Measurements from ENCODE around the gene SSU72. TPM values are rescaled to one million over a fixed set of nuclear protein-coding genes. Genes with fewer than 3 reads are reported as not detected.

SSU72 gene
- total and polyA plus RNA-seq, 5 donors = 112 to 130 (median 113) TPM

DNA sequence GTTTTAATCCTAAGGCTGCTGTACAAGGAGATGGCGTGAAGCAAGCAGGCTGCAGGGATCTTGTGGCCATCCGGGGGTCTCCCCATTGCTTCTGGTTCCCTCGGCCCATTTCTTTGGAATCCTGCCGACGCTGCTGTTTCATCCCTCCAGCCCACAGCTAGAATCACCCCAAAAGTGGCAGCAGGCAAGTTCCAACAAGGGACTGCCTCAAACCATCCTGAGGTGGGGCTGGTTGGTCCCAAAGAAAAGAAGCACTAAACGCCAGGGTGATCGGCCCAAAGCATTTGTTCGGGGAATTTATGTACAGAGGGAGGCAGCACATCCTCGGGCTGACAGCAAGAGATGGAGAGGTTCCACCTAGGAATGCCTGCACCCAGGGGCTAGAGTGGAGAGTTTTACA, 36.1 kb upstream of the SSU72 start:
- Histone ChIP-seq H3K4me1 (ENCODE audit: control insufficient read depth, insufficient read depth, low read length) (peaks cover 3% of the 10 kb centered on the region), H3K27ac (ENCODE audit: low read length) (no peak overlapping the region), H3K4me3 (ENCODE audit: low read length) (no peak overlapping the region), H3K27me3 (ENCODE audit: control insufficient read depth, insufficient read depth) (no peaks in the 10 kb centered on the region), H3K9me3 (ENCODE audit: control insufficient read depth, low read length) (no peaks in the 10 kb centered on the region)
- ATAC-seq (no peak), DNase-seq (peak in 1 of 3 donors; percentile 26)
- intact Hi-C loops (cut with DNase I) = no loop called here
- 65% methylated on average over 9 of the region's 9 CpGs for WGBS

DNA sequence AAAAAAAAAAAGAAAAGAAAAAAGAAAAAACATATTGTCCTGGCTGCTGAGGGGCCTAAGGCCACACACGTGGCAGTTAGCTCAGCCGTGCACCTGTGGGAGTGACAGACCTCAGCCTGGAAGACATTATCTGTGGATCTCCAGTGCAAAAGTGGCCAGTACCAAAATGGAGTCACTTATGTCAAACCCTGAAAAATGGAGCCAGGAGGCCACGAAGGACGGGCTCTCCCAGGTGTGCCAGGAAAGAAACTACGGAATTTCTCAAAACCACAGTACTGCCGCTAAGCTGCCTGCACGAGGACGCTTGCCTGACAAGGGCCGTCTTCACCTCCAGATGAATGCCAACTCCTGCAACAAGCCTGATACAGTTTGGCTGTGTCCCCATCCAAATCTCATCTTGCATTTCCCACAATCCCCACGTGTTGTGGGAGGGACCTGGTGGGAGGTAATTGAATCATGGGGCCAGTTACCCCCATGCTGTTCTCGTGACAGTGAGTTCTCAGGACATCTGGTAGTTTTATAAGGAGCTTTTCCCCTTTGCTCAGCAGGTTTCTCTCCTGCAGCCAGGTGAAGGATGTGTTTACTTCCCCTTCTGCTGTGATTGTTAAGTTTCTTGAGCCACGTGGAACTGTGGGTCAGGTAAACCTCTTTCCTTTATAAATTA, 35.3 kb upstream of the SSU72 start:
- Histone ChIP-seq H3K27ac (ENCODE audit: low read length) (no peak overlapping the region), H3K27me3 (ENCODE audit: control insufficient read depth, insufficient read depth) (no peaks in the 10 kb centered on the region), H3K4me3 (ENCODE audit: low read length) (no peak overlapping the region), H3K4me1 (ENCODE audit: control insufficient read depth, insufficient read depth, low read length) (peaks cover 3% of the 10 kb centered on the region), H3K9me3 (ENCODE audit: control insufficient read depth, low read length) (no peaks in the 10 kb centered on the region)
- WGBS = 71% methylated on average over 12 of the region's 12 CpGs
- no peak for ATAC-seq
- intact Hi-C loops (cut with DNase I) = no loop called here
- DNase-seq = peak in 1 of 3 donors; percentile 4

DNA sequence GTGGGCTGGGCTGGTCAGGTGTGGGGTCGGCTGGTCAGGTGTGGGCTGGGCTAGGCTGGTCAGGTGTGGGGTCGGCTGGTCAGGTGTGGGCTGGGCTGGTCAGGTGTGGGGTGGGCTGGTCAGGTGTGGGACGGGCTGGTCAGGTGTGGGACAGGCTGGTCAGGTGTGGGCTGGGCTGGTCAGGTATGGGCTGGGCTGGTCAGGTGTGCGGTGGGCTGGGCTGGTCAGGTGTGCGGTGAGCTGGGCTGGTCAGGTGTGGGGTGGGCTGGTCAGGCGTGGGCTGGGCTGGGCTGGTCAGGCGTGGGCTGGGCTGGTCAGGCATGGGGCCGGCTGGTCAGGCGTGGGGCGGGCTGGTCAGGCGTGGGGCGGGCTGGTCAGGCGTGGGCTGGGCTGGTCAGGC, 31.6 kb upstream of the SSU72 start:
- WGBS = 77% methylated on average over 13 of the region's 13 CpGs
- ATAC-seq (no peak), DNase-seq (no peak)
- intact Hi-C loops (cut with DNase I) = no loop called here
- H3K4me1 ChIP-seq (ENCODE audit: control insufficient read depth, insufficient read depth, low read length) = no peaks in the 10 kb centered on the region
- no peak overlapping the region for H3K27ac ChIP-seq (ENCODE audit: low read length)
- no peaks in the 10 kb centered on the region for H3K9me3 ChIP-seq (ENCODE audit: control insufficient read depth, low read length)
- no peaks in the 10 kb centered on the region for H3K27me3 ChIP-seq (ENCODE audit: control insufficient read depth, insufficient read depth)
- H3K4me3 ChIP-seq (ENCODE audit: low read length) = no peak overlapping the region

DNA sequence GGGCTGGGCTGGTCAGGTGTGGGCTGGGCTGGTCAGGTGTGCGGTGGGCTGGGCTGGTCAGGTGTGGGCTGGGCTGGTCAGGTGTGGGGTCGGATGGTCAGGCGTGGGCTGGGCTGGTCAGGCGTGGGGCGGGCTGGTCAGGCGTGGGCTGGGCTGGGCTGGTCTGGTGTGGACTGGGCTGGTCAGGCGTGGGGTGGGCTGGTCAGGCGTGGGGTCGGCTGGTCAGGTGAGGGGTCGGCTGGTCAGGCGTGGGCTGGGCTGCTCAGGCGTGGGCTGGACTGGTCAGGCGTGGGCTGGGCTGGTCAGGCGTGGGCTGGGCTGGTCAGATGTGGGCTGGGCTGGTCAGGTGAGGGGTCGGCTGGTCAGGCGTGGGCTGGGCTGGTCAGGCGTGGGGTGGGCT, 31.1 kb upstream of the SSU72 start:
- ATAC-seq = no peak
- Histone ChIP-seq H3K27ac (ENCODE audit: low read length) (no peak overlapping the region), H3K9me3 (ENCODE audit: control insufficient read depth, low read length) (no peaks in the 10 kb centered on the region), H3K27me3 (ENCODE audit: control insufficient read depth, insufficient read depth) (no peaks in the 10 kb centered on the region), H3K4me1 (ENCODE audit: control insufficient read depth, insufficient read depth, low read length) (no peaks in the 10 kb centered on the region), H3K4me3 (ENCODE audit: low read length) (no peak overlapping the region)
- intact Hi-C loops (cut with DNase I) = no loop called here
- WGBS = 90% methylated on average over 17 of the region's 17 CpGs
- no peak for DNase-seq

DNA sequence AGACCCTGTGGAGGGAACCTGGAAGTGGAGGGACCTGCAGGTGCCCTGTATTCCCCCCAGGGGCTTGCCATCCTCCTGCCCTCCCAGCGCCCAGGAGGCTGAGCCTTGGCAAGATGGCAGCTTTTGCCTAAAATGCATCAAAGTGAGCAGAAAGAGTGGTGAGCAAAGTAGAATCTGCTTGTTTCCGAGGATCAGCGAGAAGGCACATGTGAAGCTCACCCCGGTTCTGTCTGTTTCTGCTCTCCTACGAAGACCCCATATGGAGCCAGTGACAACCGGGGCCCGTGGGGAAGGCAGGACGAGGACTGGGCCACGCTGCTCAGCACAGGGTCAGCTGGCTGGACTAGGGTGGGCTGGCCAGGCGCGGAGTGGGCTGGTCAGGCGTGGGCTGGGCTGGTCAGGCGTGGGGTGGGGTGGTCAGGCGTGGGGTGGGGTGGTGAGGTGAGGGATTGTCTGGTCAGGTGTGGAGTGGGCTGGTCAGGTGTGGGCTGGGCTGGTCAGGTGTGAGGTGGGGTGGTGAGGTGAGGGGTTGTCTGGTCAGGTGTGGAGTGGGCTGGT, 30.4 kb upstream of the SSU72 start:
- WGBS = 71% methylated on average over 14 of the region's 14 CpGs
- H3K9me3 ChIP-seq (ENCODE audit: control insufficient read depth, low read length) = no peaks in the 10 kb centered on the region
- ATAC-seq (no peak), DNase-seq (peak in 1 of 3 donors; percentile 55)
- no peak overlapping the region for H3K27ac ChIP-seq (ENCODE audit: low read length)
- H3K27me3 ChIP-seq (ENCODE audit: control insufficient read depth, insufficient read depth) = no peaks in the 10 kb centered on the region
- intact Hi-C loops (cut with DNase I) = no loop called here
- no peaks in the 10 kb centered on the region for H3K4me1 ChIP-seq (ENCODE audit: control insufficient read depth, insufficient read depth, low read length)
- H3K4me3 ChIP-seq (ENCODE audit: low read length) = no peak overlapping the region

DNA sequence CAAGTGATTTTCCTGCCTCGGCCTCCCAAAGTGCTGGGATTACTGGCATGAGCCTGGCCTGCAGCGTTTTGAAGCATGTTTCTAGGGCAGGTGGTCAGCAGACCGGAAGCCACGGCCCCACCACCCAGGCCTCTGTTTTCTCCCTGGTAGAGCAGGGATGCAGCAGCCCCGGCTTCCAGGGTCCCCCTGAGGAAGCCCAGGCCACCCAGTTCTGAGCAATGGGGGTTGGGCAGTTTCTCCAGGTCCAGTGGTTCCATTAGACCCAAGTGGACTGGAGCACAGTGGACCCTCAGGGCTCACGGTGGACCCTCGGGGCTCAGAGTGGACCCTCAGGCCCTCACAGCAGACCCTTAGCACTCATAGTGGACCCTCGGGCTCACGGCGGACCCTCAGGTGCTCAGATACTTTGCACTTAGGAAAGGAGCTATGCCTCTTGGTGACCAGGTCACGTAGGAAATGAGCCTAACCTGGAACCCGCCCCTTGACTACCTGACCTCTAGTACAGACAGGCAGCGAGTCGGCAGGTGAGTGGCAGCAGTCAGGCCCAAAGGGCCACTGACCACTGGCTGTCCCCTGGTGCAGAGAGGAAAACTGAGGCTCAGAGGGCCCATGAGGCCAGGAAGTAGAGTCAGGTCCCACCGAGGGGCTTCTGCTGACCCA, 29.8 kb upstream of the SSU72 start:
- intact Hi-C loops (cut with DNase I) = no loop called here
- Histone ChIP-seq H3K9me3 (ENCODE audit: control insufficient read depth, low read length) (no peaks in the 10 kb centered on the region), H3K4me3 (ENCODE audit: low read length) (no peak overlapping the region), H3K4me1 (ENCODE audit: control insufficient read depth, insufficient read depth, low read length) (no peaks in the 10 kb centered on the region), H3K27ac (ENCODE audit: low read length) (no peak overlapping the region), H3K27me3 (ENCODE audit: control insufficient read depth, insufficient read depth) (no peaks in the 10 kb centered on the region)
- DNase-seq (no peak), ATAC-seq (no peak)
- WGBS = 83% methylated on average over 15 of the region's 15 CpGs

DNA sequence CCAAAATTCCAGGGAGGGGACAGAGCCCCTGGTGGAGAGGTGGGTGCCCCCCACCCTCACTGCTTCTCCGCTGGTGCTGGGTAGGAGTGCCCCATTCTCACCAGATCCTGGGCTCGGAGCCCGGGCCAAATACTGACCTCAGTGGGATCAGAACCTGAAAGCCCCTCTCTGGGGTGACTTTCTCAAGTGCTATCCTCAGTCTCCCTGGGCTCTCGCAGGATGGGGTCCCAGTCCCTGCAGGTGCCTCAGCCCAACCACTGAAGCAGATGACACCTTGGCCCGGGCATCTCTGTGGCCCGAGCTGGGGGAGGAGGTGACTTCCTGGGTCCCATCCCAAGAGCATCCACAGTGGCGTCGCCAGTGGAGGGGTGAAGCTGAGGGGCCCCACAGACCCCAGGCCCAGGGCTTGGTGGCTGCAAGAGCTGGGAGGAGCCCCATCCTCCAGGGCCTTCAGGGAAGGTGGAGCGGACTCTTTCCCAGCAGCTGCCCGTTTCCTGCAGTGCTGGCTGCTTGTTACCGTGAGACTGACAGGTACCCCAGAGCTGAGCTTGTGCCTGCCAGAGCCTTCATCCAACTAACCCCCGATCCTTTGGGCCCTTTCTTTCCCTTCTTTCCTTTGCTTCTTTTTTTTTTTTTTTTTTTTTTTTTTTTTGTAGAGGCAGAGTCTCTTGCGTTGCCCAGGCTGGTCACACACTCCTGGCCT, 29.2 kb upstream of the SSU72 start:
- H3K4me1 ChIP-seq (ENCODE audit: control insufficient read depth, insufficient read depth, low read length) = no peaks in the 10 kb centered on the region
- H3K27me3 ChIP-seq (ENCODE audit: control insufficient read depth, insufficient read depth) = no peaks in the 10 kb centered on the region
- intact Hi-C loops (cut with DNase I) = no loop called here
- 71% methylated on average over 13 of the region's 13 CpGs for WGBS
- H3K9me3 ChIP-seq (ENCODE audit: control insufficient read depth, low read length) = no peaks in the 10 kb centered on the region
- DNase-seq (no peak), ATAC-seq (no peak)
- H3K27ac ChIP-seq (ENCODE audit: low read length) = no peak overlapping the region
- H3K4me3 ChIP-seq (ENCODE audit: low read length) = no peak overlapping the region

DNA sequence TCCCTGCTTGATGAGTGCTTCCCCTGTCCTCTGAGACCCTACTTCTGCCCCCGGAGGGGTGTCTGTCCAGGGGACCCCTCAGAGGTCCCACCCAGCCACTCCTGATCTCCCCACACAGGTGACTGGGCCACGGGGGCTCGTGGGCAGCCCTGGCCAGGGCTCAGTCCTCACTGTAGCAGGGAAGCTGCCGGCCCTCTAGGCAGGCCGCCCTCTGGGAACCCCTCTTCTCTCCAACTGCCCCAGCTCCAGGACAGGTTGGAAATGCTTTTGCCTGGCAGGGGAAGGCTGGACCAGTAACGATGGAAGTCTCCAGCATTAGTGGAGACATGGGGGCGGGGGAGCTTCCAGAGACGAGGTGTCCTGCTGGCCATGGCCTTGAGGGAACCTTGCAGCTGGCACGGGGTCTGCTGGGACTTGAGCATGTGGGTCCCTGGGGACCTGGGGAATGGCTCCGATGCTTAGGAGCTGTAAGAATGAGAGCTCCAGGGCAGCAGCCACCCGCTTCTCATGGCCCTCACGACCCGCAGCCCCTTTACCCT, 28.4 kb upstream of the SSU72 start:
- no peaks in the 10 kb centered on the region for H3K4me1 ChIP-seq (ENCODE audit: control insufficient read depth, insufficient read depth, low read length)
- H3K9me3 ChIP-seq (ENCODE audit: control insufficient read depth, low read length) = no peaks in the 10 kb centered on the region
- no peak overlapping the region for H3K27ac ChIP-seq (ENCODE audit: low read length)
- no peak for DNase-seq
- intact Hi-C loops (cut with DNase I) = no loop called here
- H3K27me3 ChIP-seq (ENCODE audit: control insufficient read depth, insufficient read depth) = no peaks in the 10 kb centered on the region
- 69% methylated on average over 13 of the region's 13 CpGs for whole genome bisulfite sequencing
- no peak overlapping the region for H3K4me3 ChIP-seq (ENCODE audit: low read length)
- no peak for ATAC-seq

DNA sequence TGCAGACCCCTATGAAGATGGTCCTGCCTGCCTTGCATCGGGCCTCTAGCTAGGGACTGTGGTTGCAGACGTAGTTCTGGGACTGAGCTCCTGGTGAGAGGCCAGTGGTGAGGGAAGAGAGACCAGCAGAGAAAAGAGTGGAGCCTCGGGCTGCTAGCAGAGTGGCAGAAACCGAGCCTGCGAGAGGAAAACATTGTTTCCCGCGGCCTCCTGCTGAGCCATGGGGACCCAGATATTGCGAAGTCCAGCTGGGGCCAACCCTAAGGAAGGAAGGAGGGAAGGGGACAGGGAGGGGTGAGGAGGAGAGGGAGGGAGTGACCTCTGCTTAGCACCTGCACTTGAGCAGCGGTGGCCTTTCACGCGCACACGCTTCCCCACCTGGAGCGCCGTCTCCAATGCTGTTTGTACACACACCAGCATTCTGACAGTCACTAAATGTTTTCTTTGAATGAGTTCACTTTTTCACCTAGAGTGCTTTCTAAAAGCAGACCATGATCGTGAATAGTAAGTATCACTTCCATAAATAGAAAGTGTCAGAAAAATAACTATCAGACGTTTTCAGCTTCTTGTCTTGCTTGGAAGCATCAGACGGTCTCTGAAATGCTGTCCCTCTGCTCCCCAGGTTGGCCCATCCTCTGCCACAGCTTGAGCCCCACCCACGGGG, 27.8 kb upstream of the SSU72 start:
- H3K27me3 ChIP-seq (ENCODE audit: control insufficient read depth, insufficient read depth) = no peaks in the 10 kb centered on the region
- no peaks in the 10 kb centered on the region for H3K4me1 ChIP-seq (ENCODE audit: control insufficient read depth, insufficient read depth, low read length)
- H3K27ac ChIP-seq (ENCODE audit: low read length) = no peak overlapping the region
- WGBS = 53% methylated on average over 18 of the region's 18 CpGs
- DNase-seq = no peak
- H3K4me3 ChIP-seq (ENCODE audit: low read length) = no peak overlapping the region
- no peak for ATAC-seq
- no peaks in the 10 kb centered on the region for H3K9me3 ChIP-seq (ENCODE audit: control insufficient read depth, low read length)
- intact Hi-C loops (cut with DNase I) = no loop called here

DNA sequence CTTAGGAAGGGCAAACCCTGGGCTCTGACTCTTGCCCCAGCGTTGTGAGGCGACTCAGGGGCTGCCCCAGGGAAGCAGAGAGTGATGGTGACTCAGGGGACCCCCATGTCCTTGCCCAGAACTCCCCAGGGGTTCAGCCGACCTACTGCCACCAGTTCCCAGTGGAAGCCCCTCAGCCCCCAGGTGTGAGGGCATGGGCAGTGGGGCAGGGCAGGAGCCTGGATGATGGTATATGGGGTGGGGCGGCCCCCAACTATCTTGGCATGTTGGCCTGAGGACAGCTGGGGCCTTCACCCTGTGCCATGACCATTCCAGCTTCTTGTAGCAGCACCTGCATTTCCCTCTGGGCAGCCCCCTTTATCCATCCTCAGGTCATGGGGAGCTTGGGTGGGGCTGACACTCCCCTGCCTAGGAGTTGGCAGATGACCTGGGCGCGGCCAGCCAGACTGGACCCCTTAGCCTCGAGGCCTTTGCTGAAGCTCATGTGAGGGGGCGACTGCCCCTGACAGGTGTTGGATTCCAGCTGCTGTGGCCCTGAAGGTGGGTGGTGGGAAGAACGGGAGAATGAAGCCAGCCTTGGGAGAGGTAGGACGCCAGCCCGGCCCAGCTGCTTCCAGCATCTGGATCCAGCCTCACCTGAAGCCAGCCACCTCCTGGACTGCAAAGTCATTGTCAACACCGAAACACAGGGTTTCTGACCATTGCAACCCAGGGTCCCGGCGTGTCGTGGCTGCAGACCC, 27.1 kb upstream of the SSU72 start:
- intact Hi-C loops (cut with DNase I) = no loop called here
- Histone ChIP-seq H3K4me1 (ENCODE audit: control insufficient read depth, insufficient read depth, low read length) (no peaks in the 10 kb centered on the region), H3K27ac (ENCODE audit: low read length) (no peak overlapping the region), H3K4me3 (ENCODE audit: low read length) (no peak overlapping the region), H3K27me3 (ENCODE audit: control insufficient read depth, insufficient read depth) (no peaks in the 10 kb centered on the region), H3K9me3 (ENCODE audit: control insufficient read depth, low read length) (no peaks in the 10 kb centered on the region)
- WGBS = 89% methylated on average over 15 of the region's 15 CpGs
- DNase-seq = no peak
- no peak for ATAC-seq
